ENCODE measurements around the gene EXOC4. TPM values are rescaled to one million over a fixed set of nuclear protein-coding genes. Genes with fewer than 3 reads are reported as not detected.

The EXOC4 gene
- total RNA-seq, 4 donors from 2014 or later: 59.2 to 88.7 (median 71.6) TPM

- DNase-seq (ENCODE audit: low spot score): no peak
- ATAC-seq (ENCODE audit: low FRiP score): no peak
- no peak for TF ChIP-seq CTCF (IDR thresholded peaks at IDR 0.05)
These were observed 299.2 kb downstream of the EXOC4 start for GRCh38 chr7:133552079-133552478.

- ATAC-seq (ENCODE audit: low FRiP score) (no peak), DNase-seq (ENCODE audit: low spot score) (no peak)
- TF ChIP-seq CTCF (IDR thresholded peaks at IDR 0.05): no peak
These were observed 301.5 kb downstream of the EXOC4 start for GRCh38 chr7:133554330-133554729.

- no peak for TF ChIP-seq CTCF (IDR thresholded peaks at IDR 0.05)
- no peak for ATAC-seq (ENCODE audit: low FRiP score)
- DNase-seq (ENCODE audit: low spot score): no peak
These were observed 303.2 kb downstream of the EXOC4 start for GRCh38 chr7:133556048-133556447.

- ATAC-seq (ENCODE audit: low FRiP score) (no peak), DNase-seq (ENCODE audit: low spot score) (no peak)
- TF ChIP-seq CTCF (IDR thresholded peaks at IDR 0.05): no peak
These were observed 303.7 kb downstream of the EXOC4 start for GRCh38 chr7:133556553-133556952.

- DNase-seq (ENCODE audit: low spot score): no peak
- no peak for TF ChIP-seq CTCF (IDR thresholded peaks at IDR 0.05)
- ATAC-seq (ENCODE audit: low FRiP score): no peak
These were observed 308.0 kb downstream of the EXOC4 start for GRCh38 chr7:133560900-133561299.

- no peak for ATAC-seq (ENCODE audit: low FRiP score)
- DNase-seq (ENCODE audit: low spot score): no peak
- no peak for TF ChIP-seq CTCF (IDR thresholded peaks at IDR 0.05)
These were observed 308.5 kb downstream of the EXOC4 start for GRCh38 chr7:133561396-133561795.

- no peak for ATAC-seq (ENCODE audit: low FRiP score)
- TF ChIP-seq CTCF (IDR thresholded peaks at IDR 0.05): no peak
- DNase-seq (ENCODE audit: low spot score): no peak
These were observed 309.7 kb downstream of the EXOC4 start for GRCh38 chr7:133562621-133563020.

Measured in omental fat pad (tissue), 4 donors.